HG02981 (cell line): ENCODE results near the gene TMEM37.

Experiments
- ATAC-seq: cut with Tn5 transposase; IDR thresholded peaks from one replicate; pipeline ENCODE4 v1.9.1; 2021; ENCODE audit warnings: mild to moderate bottlenecking, moderate library complexity; ENCODE audit not compliant: unreplicated experiment

The TMEM37 gene

DNA sequence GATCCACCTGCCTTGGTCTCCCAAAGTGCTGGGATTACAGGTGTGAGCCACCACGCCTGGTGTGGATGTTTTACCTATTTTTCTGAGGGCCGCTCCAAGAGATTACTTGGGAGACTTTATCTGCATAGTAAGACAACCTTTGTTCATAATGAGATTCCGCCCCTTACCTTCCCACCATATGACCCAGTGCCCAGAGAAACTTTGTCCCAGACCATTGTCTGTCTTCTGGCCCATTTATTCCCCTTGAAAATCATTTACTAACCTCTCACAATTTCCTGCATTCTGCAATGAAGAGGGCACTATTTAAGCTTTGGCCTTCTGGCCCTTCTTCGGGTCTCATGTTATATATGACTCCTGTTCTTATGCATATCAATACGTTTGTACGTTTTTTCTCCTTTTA lies 13.7 kb upstream of the TMEM37 start:
- no peak for ATAC-seq

DNA sequence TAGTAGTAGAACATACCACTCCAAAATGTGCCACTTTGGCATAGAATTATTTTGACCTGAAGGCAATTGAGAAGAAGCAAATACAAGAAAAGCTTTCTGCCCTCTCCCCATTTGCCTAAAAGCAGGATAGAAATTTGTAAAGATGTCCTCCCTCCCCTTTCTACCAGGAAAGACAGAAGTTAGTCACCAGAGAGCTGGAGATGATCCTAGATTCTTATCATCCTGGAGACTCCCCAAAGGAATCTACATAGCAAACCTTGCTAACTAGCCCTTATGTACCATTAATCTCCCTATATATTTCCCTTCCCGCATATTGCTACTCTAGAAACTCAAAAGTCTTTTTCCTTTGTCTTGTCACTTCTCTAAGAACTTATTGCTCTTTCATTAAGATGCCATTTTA lies 12.6 kb upstream of the TMEM37 start:
- no peak for ATAC-seq

DNA sequence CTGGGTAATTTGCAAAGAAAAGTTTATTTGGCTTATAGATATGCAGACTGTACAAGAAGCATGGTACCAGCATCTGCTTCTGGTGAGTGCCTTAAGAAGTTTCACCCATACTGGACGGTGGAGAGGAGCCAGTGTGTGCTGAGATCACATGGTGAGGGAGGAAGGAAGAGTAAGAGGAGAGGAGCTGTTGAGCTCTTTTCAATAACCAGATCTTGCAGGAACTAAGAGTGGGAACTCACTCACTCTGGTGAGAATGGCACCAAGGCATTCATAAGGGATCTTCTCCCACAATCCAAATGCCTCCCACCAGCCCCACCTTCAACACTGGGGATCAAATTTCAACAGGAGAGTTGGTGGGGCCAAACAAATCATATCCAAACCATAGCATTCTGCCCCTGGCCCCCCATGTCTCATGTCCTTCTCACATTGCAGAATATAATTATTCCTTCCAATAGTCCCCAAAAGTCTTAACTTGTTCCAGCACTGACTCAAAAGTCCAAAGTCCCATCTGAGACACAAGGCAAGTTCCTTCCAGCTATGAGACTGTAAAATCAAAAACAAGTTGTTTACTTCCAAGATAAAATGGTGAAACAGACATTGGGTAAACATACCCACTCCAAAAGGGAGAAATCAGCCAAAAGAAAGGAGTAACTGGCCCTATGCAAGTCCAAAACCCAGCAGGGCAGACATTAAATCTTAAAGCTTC lies 11.7 kb upstream of the TMEM37 start:
- no peak for ATAC-seq

DNA sequence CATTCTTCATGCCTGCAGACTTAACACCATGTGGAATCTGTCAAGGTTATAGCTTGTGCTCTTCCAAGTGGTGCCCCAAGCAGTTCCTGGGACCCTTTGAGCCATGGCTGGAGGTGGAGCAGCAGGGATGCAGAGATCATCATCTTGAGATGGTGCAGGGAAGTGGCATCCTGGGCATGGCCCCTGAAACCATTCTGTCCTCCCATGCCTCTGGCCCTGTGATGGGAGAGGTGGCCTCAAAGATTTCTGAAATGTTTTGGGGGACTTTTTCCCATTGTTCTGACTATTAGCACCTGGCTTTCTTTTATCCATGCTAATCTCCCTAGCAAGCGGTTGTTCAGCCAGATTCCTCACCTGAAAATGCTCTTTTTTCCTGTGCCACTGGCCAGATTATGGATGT lies 10.3 kb upstream of the TMEM37 start:
- ATAC-seq = no peak

DNA sequence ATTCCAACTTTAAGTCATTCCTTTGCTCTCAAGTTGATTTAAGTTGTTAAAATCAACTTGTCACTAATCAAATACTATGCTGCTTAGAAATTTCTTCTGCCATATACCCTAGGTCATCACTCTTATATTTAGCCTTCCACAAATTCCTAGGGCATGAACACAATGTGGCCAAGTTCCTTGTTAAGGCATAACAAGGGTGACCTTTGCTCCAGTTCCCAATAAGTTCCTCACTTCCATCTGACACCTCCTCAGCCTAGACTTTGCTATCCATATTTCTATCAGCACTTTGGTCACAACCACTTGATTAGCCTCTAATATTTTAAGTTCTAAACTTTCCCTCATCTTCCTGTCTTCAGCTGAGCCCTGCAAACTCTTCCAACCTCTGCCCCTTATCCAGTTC lies 9.9 kb upstream of the TMEM37 start:
- no peak for ATAC-seq

DNA sequence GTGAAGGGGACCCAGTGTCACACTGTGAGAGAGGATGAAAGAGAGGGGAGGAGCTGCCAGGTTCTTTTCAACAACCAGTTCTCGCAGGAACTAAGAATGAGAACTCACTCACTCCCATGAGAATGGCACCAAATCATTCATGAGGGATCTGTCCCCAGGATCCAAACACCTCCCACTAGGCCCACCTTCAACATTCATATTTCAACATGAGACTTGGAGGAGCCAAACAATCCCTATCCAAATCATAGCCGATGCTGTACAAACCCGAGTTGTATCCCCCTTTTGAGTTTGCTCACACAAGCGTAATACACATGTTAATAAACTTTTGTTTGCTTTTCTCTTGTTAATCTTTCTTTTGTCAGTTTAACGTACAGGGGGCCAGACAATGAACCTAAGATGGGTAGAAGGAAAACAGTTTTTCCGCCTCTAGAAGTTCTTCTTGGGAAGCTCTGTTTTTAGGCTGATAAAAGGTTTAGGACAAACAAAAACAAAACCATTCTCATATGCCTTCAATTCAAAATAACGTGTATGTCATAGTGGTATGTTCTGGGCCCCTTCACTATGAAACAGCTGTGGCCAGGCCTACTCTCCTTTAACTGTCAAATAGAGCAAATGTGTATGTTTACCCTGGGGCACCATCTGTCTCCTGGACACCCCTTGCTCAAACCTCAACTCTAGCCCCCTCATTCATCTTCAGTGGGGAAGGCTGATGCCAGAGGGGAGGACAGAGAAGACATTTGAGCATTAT lies 9.1 kb upstream of the TMEM37 start:
- no peak for ATAC-seq

DNA sequence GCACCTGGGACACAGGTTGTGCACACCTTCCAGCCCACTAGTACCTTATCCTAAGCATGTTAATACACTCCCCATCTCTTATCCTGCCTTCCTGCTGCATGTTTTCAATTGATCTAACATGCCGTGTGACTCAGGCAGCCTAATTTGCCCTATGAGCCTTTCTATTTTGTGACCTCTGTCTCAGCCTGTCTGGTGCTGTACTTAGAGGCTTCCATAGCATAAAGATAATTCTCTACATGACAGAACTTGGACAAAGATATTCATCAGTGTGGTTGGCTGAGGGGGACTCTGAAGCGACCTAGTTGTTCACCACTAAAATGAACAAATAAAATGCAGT lies 8.6 kb upstream of the TMEM37 start:
- no peak for ATAC-seq

DNA sequence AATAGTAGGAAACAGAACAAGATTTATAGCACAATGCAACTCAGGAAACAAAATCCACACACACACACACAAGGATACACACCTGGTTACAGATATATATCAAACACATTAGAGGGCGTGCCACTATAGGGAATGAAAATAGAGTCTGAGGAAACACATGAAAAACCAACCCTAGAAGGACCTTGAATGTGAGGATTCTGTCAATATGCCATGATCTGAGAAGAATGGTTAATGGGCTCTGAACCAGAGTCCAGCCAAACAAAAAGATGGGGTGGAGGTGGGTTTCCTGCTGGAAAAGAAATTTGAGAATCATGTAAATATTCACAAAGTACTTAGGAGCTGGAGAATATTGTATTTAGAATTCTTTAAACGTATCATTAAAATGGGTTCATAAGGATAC lies 7.8 kb upstream of the TMEM37 start:
- ATAC-seq = no peak

DNA sequence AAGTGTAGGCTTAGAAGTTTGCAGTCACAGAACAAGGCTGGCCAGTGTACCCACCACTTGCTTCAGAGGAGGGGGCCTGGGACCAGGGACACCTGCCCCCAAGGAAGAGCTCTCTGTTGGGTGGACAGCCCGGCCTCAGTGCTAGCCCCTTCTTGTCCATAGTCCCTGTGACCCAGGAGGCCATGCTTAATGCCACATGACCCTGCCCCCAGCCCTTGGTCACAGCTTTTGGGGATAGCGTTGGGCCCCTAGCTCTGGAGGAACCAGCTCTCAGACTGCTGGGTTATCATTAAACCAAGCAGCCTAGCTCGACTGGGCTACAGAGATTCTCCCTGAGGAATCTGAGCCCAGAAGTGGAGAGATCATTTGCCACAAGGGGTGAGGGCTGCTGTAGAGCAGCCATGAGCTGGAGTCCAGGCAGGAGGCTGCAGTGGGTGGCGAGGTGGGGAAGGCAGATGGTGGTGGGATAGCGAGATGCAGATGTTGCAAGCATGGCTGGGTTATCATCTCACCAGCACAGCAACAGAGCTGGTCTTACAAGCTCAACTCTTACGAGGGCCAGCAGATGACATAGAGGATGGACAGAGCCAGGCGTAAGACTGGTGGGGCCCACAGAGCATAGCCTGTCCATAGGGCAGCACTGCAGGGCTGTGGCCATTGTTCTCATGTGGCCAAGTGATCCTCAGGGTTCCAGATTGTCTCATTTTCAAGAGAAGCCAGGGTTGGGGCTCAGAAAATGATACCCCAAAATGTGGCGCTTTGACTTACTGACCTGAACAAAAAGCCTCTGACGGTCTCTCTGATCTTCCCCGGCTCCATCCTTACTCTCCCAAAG lies 7.2 kb upstream of the TMEM37 start:
- no peak for ATAC-seq

DNA sequence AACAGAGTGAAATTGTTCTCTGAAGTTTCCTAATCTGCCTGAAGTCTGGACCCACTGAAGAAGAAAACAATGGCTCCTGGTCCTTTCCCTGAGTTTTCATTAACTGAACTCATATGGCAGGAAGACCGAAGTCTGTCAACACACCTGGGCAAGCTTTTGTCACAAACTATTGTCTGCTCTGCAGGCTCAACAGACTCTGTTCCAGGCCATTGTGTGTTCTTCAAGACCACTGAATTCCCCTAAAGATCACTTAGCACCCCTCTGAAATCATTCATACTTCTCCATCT lies 6.6 kb upstream of the TMEM37 start:
- no peak for ATAC-seq

DNA sequence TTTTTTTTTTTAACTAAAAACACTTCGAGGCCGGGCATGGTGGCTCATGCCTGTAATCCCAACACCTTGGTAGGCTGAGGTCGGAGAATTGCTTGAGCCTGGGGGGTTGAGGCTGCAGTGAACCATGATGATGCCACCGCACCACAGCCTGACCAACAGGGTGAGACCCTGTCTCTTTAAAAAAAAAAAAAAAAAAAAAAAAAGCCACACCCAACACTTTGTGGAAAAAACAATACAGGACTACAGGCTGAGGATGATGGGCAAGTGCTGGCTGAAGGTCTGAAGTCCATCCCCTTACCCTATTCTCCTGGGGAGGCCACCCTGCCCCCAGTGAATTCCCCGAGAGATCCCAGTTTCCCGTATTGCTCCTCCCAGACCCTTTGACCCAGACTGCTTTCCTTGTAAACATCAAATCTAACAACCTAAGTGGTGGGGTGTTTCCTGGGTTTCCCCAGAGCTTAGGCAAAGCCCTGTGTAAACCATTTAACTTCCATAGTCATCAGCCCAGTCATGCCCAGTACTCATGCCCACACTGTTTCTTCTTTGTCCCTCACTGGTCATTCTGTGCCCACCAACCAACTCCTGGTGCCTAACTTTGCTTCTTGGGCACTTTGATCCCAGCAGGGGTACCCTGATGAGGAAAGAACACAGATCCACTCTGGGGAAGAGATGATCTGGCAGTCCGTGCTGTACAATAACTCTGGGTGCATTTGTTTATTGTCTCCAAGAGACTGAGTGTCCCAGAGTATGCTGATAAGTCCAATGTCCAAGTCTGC lies 5.8 kb upstream of the TMEM37 start:
- ATAC-seq = no peak

DNA sequence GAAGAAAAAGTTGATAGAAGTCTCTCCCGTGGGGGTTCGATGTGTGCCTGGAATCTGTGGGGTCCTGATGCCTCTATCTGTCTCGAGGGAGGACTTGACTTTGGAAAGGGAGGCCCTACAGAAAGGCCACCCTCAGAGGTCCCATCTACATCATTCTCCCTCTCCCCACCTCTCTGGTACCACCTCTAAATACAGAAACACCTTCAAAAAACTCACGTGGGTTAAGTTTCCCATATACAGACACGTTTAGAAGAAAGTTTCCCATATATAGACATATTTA lies 5.3 kb upstream of the TMEM37 start:
- no peak for ATAC-seq

DNA sequence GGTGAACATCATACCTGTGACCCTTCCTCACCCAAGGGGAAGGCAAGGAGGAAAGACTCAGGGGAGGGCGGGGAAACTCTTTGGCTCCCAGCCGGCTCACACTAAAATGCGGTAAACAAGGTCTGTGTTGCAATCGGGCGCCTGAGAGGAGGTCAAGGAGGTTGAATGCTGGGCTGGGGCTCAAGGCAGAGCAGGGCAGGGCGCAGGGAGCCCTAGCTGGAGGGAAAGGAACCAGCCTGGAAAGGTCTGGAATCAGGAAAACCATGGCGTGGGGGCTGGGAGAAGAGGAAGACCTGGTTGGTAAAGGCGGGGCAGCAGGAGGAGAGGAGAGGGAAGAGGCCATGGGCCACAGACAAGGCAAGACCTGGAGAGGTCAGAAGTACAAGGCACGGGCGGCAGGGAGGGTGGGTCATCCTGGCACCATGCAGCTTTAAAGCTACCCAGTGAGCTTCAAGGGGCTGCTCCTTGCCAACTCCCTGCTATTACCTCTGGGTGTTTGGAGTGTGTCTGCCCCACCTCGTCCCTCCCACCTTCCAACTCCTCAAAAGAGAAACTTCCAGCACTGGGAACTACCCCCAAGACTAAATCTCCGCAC lies 4.8 kb upstream of the TMEM37 start:
- no peak for ATAC-seq

DNA sequence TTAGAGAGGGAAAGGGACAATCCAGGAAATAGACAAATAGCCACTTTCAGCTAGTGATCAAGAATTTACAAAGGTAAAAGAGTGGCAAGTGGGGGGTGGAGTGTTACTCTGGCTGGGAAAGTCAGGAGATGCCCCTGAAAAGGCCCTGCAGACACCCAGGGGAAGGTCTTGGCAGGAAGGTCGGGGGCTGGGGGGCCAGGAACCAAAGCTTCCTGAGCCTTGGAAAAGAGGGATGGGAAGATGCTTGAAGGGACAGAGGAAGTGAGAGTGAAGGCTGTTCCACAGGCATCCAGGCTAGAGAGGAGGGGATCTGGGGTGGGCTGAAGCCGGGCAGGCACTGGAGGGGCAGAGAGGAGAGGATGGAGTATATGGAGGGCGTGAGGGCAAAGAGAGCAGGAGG lies 3.9 kb upstream of the TMEM37 start:
- no peak for ATAC-seq

DNA sequence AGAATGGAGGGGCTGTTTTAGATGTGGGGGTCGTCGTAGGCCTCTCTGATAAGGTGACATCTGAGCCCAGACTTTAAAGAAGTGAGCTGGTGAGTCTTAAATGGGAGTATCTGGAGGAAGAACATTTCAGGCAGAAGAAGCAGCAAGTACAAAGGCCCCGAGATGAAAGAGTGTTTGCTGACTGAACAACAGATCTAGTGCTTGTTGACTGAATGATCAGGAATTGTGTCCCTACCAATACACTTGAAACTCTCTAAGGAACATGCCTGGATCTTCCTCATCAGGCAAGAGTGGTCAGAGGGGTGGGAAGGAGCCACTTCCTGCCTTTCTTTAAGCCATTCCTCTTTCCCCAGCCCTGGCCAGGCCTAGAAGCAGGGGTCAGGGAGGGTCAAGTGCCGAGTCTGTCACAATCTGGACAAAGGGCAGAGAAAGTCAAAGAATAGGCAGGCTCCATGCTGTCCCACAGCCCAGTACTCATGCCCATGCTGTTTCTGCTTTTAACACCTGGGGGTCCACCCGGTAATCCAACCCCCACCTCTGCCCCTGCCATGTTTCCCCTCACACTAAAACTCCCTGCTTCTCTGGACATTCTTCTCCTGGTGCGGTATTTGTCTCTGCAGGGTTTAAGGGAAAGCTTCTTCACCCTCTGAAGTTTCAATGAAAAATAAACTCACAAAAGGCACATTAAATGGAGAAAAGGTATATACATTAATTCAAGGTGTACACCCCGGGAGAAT lies 3.0 kb upstream of the TMEM37 start:
- no peak for ATAC-seq

DNA sequence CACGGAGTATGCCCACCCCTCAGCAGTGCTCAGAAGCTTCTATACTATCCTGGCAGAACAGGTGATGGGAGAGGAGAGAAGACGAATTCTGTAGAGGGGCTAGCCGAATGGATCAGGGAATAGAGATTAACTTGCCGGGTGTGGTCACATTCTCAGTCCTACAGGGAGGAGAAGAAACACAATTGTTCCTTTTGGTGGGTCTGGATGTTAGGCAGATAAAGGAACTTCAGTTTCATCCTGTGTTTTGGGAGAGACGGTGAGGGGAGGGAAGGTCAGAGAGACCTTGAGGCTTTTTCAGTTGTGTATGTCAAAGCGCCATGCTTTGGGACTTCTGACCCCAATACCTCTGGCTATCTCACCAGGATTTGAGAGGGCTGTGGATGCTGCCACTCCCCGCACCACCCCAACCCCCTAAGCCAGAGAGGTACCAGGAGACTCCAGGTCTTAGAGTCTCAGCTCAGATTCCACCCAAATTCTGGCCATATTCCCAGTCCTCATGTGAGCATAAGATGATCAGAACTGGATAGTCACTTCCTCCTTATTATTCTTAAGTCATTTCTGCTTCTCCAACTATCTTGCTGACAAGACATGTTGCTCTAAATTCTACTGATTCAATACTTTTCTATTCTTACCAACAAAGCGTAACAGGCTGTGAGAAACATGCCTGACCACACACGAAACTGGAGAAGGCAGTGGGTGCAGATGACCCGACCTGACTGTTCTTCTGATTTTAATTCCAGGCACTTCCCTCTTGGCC lies 2.3 kb upstream of the TMEM37 start:
- no peak for ATAC-seq

DNA sequence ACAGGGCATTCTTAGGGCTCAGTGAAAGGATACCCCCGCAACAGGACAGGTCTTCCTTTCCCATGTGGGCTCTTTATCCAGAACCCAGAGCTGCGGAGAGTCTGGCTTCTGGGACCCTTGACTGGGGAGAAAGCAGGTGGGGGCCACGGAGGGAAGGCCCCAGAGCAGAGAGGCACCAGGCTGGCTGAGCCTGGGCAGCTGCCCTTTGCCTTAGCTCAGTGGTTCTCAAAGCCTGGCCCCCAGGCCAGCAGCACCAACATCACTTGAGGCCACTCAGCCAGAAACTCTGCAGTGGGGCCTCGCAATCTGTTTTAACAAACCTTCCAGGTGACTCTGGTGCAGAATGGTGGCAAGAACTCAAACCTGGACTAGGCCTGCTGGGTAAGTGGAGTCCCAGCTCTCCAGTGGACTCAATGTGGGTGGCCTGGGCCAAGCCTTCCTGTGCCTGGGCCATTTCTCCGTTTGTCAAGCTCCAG lies 1.6 kb upstream of the TMEM37 start:
- no peak for ATAC-seq

DNA sequence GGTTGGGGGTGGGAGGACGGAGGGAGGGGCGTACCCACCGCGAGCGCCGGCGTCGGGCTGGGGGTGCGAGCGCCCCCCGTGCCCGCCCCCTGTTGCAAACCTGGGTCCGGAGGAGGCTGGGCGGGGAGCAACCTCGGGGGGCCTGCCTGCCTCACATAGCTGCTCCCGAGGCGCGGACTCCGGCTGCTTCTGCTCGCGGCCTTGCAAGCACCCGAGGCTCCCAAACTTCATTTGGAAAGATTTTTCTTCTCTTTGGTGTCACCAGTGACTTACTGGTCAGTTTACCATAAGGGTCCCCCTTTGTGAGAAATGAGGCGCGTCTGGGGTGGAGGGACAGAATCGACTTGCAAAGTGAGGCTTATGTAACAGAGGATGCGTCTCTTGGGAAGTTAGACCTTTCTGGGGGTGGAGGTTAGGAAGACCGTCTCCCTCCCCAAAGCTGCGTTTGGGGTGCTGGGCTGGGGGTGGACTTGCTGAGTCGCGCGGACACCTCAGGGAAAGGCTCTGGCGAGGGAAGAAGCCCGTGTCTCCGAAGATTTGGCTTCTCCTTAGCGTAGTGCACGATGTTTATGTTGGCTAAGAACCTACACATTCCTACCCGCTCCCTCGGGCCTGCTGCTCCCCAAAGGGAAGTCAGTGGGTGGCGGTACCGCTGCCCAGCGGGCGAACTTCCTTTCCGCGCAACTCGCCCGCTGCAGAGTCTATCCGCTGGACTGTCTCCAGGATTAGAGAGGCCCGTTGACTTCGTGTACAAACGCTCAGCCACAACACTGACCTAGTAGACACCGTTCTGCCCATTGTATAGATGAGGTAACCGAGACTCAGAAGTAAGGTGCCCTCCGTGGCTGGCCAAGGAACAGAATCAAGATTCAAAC lies 559 bp downstream of the TMEM37 start:
- no peak for ATAC-seq
